Endodermal cell (in vitro differentiated cells): ENCODE data around the gene RBKS. TPM values are rescaled to one million over a fixed set of nuclear protein-coding genes. Genes with fewer than 3 reads are reported as not detected.

ENCODE experiments used
- DNase-seq: peaks from one replicate; pipeline ENCODE4 v3.0.0-alpha.2; 2017
- H3K27ac ChIP-seq: 2 replicates; pipeline ENCODE4 v1.5.1; 2013; ENCODE audit warnings: mild to moderate bottlenecking, low read depth, low read length, moderate library complexity
- H3K27me3 ChIP-seq: 2 replicates; pipeline ENCODE4 v1.6.1; 2013; ENCODE audit warnings: mild to moderate bottlenecking, low read length, moderate library complexity; ENCODE audit not compliant: insufficient read depth, control insufficient read depth, poor library complexity, severe bottlenecking
- H3K36me3 ChIP-seq: 2 replicates; pipeline ENCODE4 v1.7.0; 2013; ENCODE audit warnings: mild to moderate bottlenecking, low read length, moderate library complexity; ENCODE audit not compliant: control insufficient read depth, insufficient read depth
- H3K4me1 ChIP-seq: one replicate; pipeline ENCODE4 v1.7.0; 2013; ENCODE audit warnings: low read length; ENCODE audit not compliant: control insufficient read depth, insufficient read depth
- H3K4me3 ChIP-seq: 2 replicates; pipeline ENCODE4 v1.5.1; 2013; ENCODE audit warnings: mild to moderate bottlenecking, low read length, moderate library complexity
- H3K9ac ChIP-seq: 2 replicates; pipeline ENCODE4 v1.6.1; 2013; ENCODE audit warnings: mild to moderate bottlenecking, low read length, moderate library complexity; ENCODE audit not compliant: poor library complexity, severe bottlenecking; ENCODE audit errors: extremely low read depth
- H3K9me3 ChIP-seq: 2 replicates; pipeline ENCODE4 v1.6.1; 2013; ENCODE audit warnings: mild to moderate bottlenecking, low read length, moderate library complexity; ENCODE audit not compliant: control insufficient read depth
- H3K27ac Mint-ChIP-seq: 2 replicates; pipeline ENCODE4 v1.8.0; 2020; ENCODE audit warnings: mixed read lengths
- H3K27me3 Mint-ChIP-seq: 2 replicates; pipeline ENCODE4 v1.8.0; 2021; ENCODE audit warnings: mild to moderate bottlenecking, mixed read lengths; ENCODE audit not compliant: insufficient read depth
- H3K36me3 Mint-ChIP-seq: 2 replicates; pipeline ENCODE4 v1.8.0; 2020; ENCODE audit warnings: low read depth, mixed read lengths
- H3K4me1 Mint-ChIP-seq: 2 replicates; pipeline ENCODE4 v1.8.0; 2020; ENCODE audit warnings: mixed read lengths
- H3K4me3 Mint-ChIP-seq: 2 replicates; pipeline ENCODE4 v1.8.0; 2020; ENCODE audit warnings: mild to moderate bottlenecking, moderate library complexity, mixed read lengths
- H3K9me3 Mint-ChIP-seq: 2 replicates; pipeline ENCODE4 v1.8.0; 2020; ENCODE audit warnings: mild to moderate bottlenecking, mixed read lengths
- WGBS, 2 experiments: methylation state at CpG; one replicate each; pipeline versions ENCODE4 v1.1.5 to v1.1.7; 2013; ENCODE audit warnings: missing lambda C conversion rate in 2 of 2, mixed read lengths in 1 of 2; ENCODE audit not compliant: insufficient coverage in 1 of 2, insufficient read length in 1 of 2; 5-methylcytosine and 5-hydroxymethylcytosine counted together
- total RNA-seq, 2 donors: library from RNA; stranded (reverse); fragmentation: NEBNext Ultra II Directional in 1 of 2; extraction: Animal tissue kit (Norgen Biotek cat#: 25700) in 1 of 2; gene quantifications; 2 replicates in 1 of 2; 3 replicates in 1 of 2; pipeline ENCODE4 v1.2.1, GENCODE V29; 2021
- TF ChIP-seq, protein P1 (sequence below): fragments of 200-600 bp; sonication (generic); conservative IDR thresholded peaks from 2 replicates; pipeline ENCODE4 v1.5.0; 2021; ENCODE audit warnings: antibody characterized with exemption, mild to moderate bottlenecking

RBKS gene
- total RNA-seq, 2 donors from 2014 or later = 4.4 to 4.9 TPM

DNA sequence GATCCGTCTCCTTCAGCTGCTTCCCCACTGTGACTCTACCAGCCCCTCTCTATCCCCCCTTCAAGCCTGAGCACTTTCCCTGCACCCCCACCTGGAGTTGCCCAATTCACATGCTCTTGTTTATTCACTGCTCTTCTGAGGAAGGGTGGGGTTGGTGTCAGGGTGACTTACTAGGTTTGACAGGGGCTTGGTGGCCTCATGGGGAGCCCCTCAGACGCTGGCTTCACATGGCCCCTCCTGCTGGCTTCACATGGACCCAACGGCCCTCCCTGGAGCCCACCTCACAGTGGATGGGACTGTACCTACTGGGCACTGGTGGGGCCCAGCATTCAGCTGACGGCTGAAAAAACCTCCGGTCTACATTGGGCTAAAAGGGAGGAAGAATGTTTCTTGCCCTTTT is 135.4 kb downstream of the RBKS start:
- Mint-ChIP-seq H3K4me1 (peaks cover 26% of the 10 kb centered on the region), H3K27me3 (no peaks in the 10 kb centered on the region), H3K9me3 (no peaks in the 10 kb centered on the region), H3K36me3 (no peaks in the 10 kb centered on the region), H3K4me3 (no peak overlapping the region), H3K27ac (no peak overlapping the region)
- Histone ChIP-seq H3K27me3 (no peaks in the 10 kb centered on the region), H3K36me3 (no peaks in the 10 kb centered on the region), H3K27ac (no peak overlapping the region), H3K9me3 (no peaks in the 10 kb centered on the region), H3K9ac (no peak overlapping the region), H3K4me3 (no peak overlapping the region), H3K4me1 (peaks cover 5% of the 10 kb centered on the region)
- no peak for DNase-seq
- WGBS, 2 experiments = 95% methylated on average over 5 of the region's 5 CpGs
- TF ChIP-seq, protein P1, sequence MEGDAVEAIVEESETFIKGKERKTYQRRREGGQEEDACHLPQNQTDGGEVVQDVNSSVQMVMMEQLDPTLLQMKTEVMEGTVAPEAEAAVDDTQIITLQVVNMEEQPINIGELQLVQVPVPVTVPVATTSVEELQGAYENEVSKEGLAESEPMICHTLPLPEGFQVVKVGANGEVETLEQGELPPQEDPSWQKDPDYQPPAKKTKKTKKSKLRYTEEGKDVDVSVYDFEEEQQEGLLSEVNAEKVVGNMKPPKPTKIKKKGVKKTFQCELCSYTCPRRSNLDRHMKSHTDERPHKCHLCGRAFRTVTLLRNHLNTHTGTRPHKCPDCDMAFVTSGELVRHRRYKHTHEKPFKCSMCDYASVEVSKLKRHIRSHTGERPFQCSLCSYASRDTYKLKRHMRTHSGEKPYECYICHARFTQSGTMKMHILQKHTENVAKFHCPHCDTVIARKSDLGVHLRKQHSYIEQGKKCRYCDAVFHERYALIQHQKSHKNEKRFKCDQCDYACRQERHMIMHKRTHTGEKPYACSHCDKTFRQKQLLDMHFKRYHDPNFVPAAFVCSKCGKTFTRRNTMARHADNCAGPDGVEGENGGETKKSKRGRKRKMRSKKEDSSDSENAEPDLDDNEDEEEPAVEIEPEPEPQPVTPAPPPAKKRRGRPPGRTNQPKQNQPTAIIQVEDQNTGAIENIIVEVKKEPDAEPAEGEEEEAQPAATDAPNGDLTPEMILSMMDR = no peak

DNA sequence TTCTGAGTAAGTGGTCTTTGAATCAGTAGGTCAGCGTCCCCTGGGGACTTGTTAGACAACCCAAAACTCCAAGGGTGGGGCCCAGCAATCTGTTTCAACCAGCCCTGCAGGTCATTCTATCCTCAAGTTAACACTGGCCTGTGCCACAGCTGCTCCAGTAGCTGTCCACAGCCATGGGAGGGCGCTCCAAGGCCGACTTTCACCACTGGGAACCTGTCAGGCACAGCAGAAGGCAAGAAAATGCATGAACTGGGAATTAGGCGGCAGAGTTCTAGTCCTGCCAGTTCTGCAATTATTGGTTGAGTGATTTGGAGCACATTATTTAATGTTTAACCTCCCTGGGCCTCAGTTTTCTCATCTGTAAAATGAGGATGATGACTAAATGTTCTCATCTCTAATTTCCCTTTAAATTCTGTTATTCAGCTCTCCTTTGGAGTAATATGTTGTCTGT is 136.0 kb downstream of the RBKS start:
- Mint-ChIP-seq H3K27ac (no peak overlapping the region), H3K4me3 (peak overlapping the region; percentile 64), H3K36me3 (no peaks in the 10 kb centered on the region), H3K9me3 (peaks cover 6% of the 10 kb centered on the region), H3K27me3 (peaks cover 4% of the 10 kb centered on the region), H3K4me1 (peaks cover 26% of the 10 kb centered on the region)
- TF ChIP-seq, protein P1 = peak; percentile 98
- DNase-seq = peak; percentile 96
- Histone ChIP-seq H3K27ac (no peak overlapping the region), H3K36me3 (no peaks in the 10 kb centered on the region), H3K4me1 (peaks cover 5% of the 10 kb centered on the region), H3K9ac (no peak overlapping the region), H3K4me3 (no peak overlapping the region), H3K9me3 (peaks cover 4% of the 10 kb centered on the region), H3K27me3 (no peaks in the 10 kb centered on the region)
- 13 to 17% methylated on average over 3 to 4 of the region's 4 CpGs for WGBS, 2 experiments

DNA sequence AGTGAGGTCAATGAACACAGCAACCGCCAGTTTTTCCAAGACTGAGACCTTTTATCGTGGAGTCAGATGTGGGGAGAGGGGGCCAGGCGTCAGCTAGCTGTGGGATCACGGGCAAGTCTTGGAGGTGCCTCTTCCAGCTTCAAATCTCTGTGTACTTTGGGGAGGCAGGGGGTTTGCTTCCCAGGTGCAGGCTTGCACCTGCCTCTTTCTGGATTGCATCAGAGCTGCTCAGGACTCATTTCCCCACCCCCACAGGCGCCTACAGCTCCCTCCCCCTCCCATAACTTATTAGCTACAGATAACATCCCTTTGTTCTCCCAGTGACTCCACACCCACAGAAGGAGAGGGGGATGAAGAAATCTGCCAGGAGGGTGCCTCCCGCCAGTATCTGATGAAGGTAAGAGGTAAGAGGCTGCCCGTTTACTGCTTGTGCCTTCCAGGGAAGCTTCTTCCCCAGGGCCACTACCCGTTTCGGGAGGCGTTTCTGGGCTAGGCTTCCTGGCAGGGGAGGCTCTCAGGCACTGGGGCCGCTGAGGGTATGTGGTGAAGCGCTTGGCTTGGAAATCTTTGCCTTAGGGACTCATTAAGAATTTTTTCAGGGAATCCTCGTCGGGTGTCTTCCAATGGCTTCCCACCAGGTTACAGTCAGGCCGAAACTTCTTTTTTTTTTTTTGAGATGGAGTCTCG is 137.5 kb downstream of the RBKS start:
- peak overlapping the region; percentile 84 for H3K4me3 ChIP-seq
- peaks cover 5% of the 10 kb centered on the region for H3K4me1 ChIP-seq
- peaks cover 13% of the 10 kb centered on the region for H3K9me3 Mint-ChIP-seq
- no peaks in the 10 kb centered on the region for H3K27me3 ChIP-seq
- H3K27ac ChIP-seq = peak overlapping the region; percentile 82
- H3K27ac Mint-ChIP-seq = peak overlapping the region; percentile 99
- H3K36me3 Mint-ChIP-seq = no peaks in the 10 kb centered on the region
- peaks cover 4% of the 10 kb centered on the region for H3K9me3 ChIP-seq
- peaks cover 26% of the 10 kb centered on the region for H3K4me1 Mint-ChIP-seq
- DNase-seq = peak; percentile 84
- peak overlapping the region; percentile 64 for H3K4me3 Mint-ChIP-seq
- no peaks in the 10 kb centered on the region for H3K36me3 ChIP-seq
- 13 to 28% methylated on average over 5 to 15 of the region's 16 CpGs for WGBS, 2 experiments
- peak overlapping the region; percentile 91 for H3K9ac ChIP-seq
- TF ChIP-seq, protein P1 = no peak
- peaks cover 15% of the 10 kb centered on the region for H3K27me3 Mint-ChIP-seq
